GM12874 (cell line): Measurements from ENCODE around the gene TBC1D13.

Experiments used
- CTCF ChIP-seq: IDR thresholded peaks from 2 replicates; pipeline ENCODE4 v1.5.1; 2011; ENCODE audit warnings: low read depth, mild to moderate bottlenecking, control low read depth, low read length, moderate library complexity; ENCODE audit not compliant: insufficient read depth

Gene TBC1D13

GRCh38 chr9:128835246-128836210, 48.5 kb downstream of the TBC1D13 start:
- TF ChIP-seq CTCF = no peak

GRCh38 chr9:128836509-128837145, 49.6 kb downstream of the TBC1D13 start:
- no peak for TF ChIP-seq CTCF

- TF ChIP-seq CTCF = no peak
These were observed 51.3 kb downstream of the TBC1D13 start for GRCh38 chr9:128838338-128838737.

GRCh38 chr9:128840524-128840923, 53.5 kb downstream of the TBC1D13 start:
- TF ChIP-seq CTCF = no peak

- no peak for TF ChIP-seq CTCF
These were observed 54.8 kb downstream of the TBC1D13 start for GRCh38 chr9:128841694-128842492.

GRCh38 chr9:128845186-128845931, 58.3 kb downstream of the TBC1D13 start:
- no peak for TF ChIP-seq CTCF
